ENCODE measurements around the gene SYCE1L. TPM values are rescaled to one million over a fixed set of nuclear protein-coding genes. Genes with fewer than 3 reads are reported as not detected.

The SYCE1L gene
- total and polyA plus RNA-seq, 9 of the 15 experiments (the other 6 are each of a cell fraction or from before 2014, with no cell fraction given) = 0.54 to 2.7 (median 1.1) TPM; not detected in 5

- no TSS peak for BruUV-seq (replicated peaks)
- ChIA-PET CTCF (ENCODE audit: low intra/inter-chr PET ratio) (no interaction called here), POLR2A (no interaction called here)
- no peaks in the 10 kb centered on the region; the same call in 1 of the 2 replicates for H4K20me1 ChIP-seq (replicated peaks; ENCODE audit: control insufficient read depth, insufficient read depth, low read length)
- H3K27ac ChIP-seq (ENCODE audit: extremely low read depth, low read depth, low read length) = no peak overlapping the region
- DNase-seq (ENCODE audit: extremely low read depth in 1 of 4, low spot score in 3 of 4) (no peak), ATAC-seq (no peak), FAIRE-seq (no peak)
- no peak overlapping the region for H3K4me2 ChIP-seq (ENCODE audit: insufficient read depth, low read length)
- intact Hi-C loops (cut with micrococcal nuclease) = no loop called here
- TF ChIP-seq BCOR (IDR thresholded peaks at IDR 0.05) = peak; percentile 37; the same call in 1 of the 2 replicates
- TF ChIP-seq MEIS2 (IDR thresholded peaks at IDR 0.05; ENCODE audit: partially characterized antibody) = peak; percentile 32
- no peak for TF ChIP-seq PHF21A (IDR thresholded peaks at IDR 0.05; ENCODE audit: borderline replicate concordance, low read depth)
- TF ChIP-seq YBX1 (IDR thresholded peaks at IDR 0.05) = no peak
- TF ChIP-seq RBM25 (IDR thresholded peaks at IDR 0.05; ENCODE audit: low read depth, low read length, severe bottlenecking) = peak; percentile 96
- H3K36me3 ChIP-seq (ENCODE audit: control insufficient read depth, insufficient read depth, low read length) = no peaks in the 10 kb centered on the region
- peaks cover 0 to 12% of the 10 kb centered on the region in 2 experiments; a peak in 3 of 5 replicates for H3K27me3 ChIP-seq (ENCODE audit: control insufficient read depth in 2 of 2, insufficient read depth in 2 of 2, low read length in 2 of 2)
- H3K9ac ChIP-seq (ENCODE audit: insufficient read depth in 1 of 2, low read depth in 2 of 2, low read length in 2 of 2) = no peak overlapping the region
- 23% methylated on average over 3 of the region's 3 CpGs for WGBS (ENCODE audit: insufficient coverage, low coverage, missing lambda C conversion rate)
- no peak overlapping the region for H2AFZ ChIP-seq (ENCODE audit: low read depth, low read length)
- H3K79me2 ChIP-seq (ENCODE audit: control insufficient read depth, insufficient read depth, low read length) = no peaks in the 10 kb centered on the region
- H3K4me1 ChIP-seq (replicated peaks in 1 of 2; ENCODE audit: control insufficient read depth in 2 of 2, insufficient read depth in 2 of 2, low read length in 2 of 2) = peaks cover 0 to 17% of the 10 kb centered on the region in 2 experiments; a peak in 2 of 5 replicates
- H3K9me3 ChIP-seq (replicated peaks; ENCODE audit: control insufficient read depth, insufficient read depth, low read depth, low read length) = no peaks in the 10 kb centered on the region
- no peaks in the 10 kb centered on the region for H3K9me1 ChIP-seq (ENCODE audit: control insufficient read depth, insufficient read depth, low read length)
- H3K4me3 ChIP-seq = no peak overlapping the region
- in situ Hi-C loops (cut with MboI) = no loop called here
Observed at GRCh38 chr16:77208382-77208781, 9.2 kb downstream of the SYCE1L start.

All from K562 (cell line).